GM18867 (cell line): ENCODE measurements around the gene VWA8.
"Not testable (repeated sequence)": the region's sequence is repeated elsewhere in the genome, so short reads cannot be mapped to it uniquely, and the experiment has no call there.

ENCODE experiments used
- ATAC-seq: cut with Tn5 transposase; IDR thresholded peaks from one replicate; pipeline ENCODE4 v1.9.1; 2021; ENCODE audit warnings: mild to moderate bottlenecking, moderate library complexity; ENCODE audit not compliant: unreplicated experiment

Gene VWA8

GRCh38 chr13:41542799-41543198 is 418.1 kb downstream of the VWA8 start:
- ATAC-seq = not testable (repeated sequence)

DNA sequence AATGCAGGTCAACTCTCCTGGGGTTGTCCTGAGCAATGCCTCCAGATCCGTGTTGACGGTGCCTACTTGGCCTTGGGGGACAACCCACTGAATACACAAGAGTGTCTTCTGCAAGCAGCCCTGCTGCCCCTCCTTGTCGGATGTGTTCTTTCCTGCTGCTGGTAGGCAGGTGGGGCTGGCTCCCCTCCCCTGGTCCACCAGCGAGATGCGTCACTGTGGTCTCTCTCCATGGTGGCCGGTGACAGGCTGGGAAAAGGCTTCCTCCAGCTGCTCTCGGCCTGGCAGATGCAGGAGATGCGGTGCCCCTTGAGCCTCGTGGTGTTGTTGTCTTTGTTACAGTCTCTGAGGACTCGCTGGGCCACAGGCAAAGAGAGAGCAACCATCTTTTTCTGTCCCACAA is 418.6 kb downstream of the VWA8 start:
- no peak for ATAC-seq

- ATAC-seq = no peak
Observed at GRCh38 chr13:41541142-41541938, 419.6 kb downstream of the VWA8 start.

GRCh38 chr13:41540240-41540639 is 420.7 kb downstream of the VWA8 start:
- not testable (repeated sequence) for ATAC-seq

GRCh38 chr13:41533266-41534052 is 427.4 kb downstream of the VWA8 start:
- no peak for ATAC-seq

GRCh38 chr13:41528021-41528420 is 432.9 kb downstream of the VWA8 start:
- no peak for ATAC-seq

- ATAC-seq = no peak
Observed at GRCh38 chr13:41520660-41521630, 440.0 kb downstream of the VWA8 start.

GRCh38 chr13:41520016-41520659 is 440.8 kb downstream of the VWA8 start:
- ATAC-seq = no peak
